ENCODE results near the gene TMA7B.

GRCh38 chr22:39984006-39984405, 23.8 kb downstream of the TMA7B start:
- no peak for TF ChIP-seq CTCF (conservative IDR thresholded peaks at IDR 0.05)
- TF ChIP-seq ZFX (IDR thresholded peaks at IDR 0.05) = no peak
